Activated naive CD4-positive, alpha-beta T cell treated with anti-CD3 and anti-CD28 coated beads, Interleukin-2, amount 50 U/mL, for 16 hours (primary cell): ENCODE results near the gene GPR156.

Experiments
- DNase-seq: peaks from one replicate; pipeline ENCODE4 v3.0.0-alpha.2; 2020

Gene GPR156

GRCh38 chr3:120192159-120192558 lies 92.9 kb downstream of the GPR156 start:
- no peak for DNase-seq

- no peak for DNase-seq
Observed at GRCh38 chr3:120182613-120183511, 102.2 kb downstream of the GPR156 start.

- no peak for DNase-seq
Observed at GRCh38 chr3:120181632-120182031, 103.4 kb downstream of the GPR156 start.

- DNase-seq: no peak
Observed at GRCh38 chr3:120180731-120181412, 104.2 kb downstream of the GPR156 start.

- no peak for DNase-seq
Observed at GRCh38 chr3:120177707-120178306, 107.2 kb downstream of the GPR156 start.

- no peak for DNase-seq
Observed at GRCh38 chr3:120177151-120177550, 107.9 kb downstream of the GPR156 start.

- no peak for DNase-seq
Observed at GRCh38 chr3:120174811-120175539, 110.0 kb downstream of the GPR156 start.

GRCh38 chr3:120173056-120173675 lies 111.9 kb downstream of the GPR156 start:
- no peak for DNase-seq

GRCh38 chr3:120172070-120172469 lies 113.0 kb downstream of the GPR156 start:
- no peak for DNase-seq

GRCh38 chr3:120171134-120171873 lies 113.7 kb downstream of the GPR156 start:
- DNase-seq: no peak

GRCh38 chr3:120170223-120170622 lies 114.8 kb downstream of the GPR156 start:
- DNase-seq: no peak

GRCh38 chr3:120169407-120169806 lies 115.6 kb downstream of the GPR156 start:
- no peak for DNase-seq

GRCh38 chr3:120168611-120169010 lies 116.4 kb downstream of the GPR156 start:
- no peak for DNase-seq

GRCh38 chr3:120168038-120168437 lies 117.0 kb downstream of the GPR156 start:
- DNase-seq: no peak

GRCh38 chr3:120167488-120167887 lies 117.5 kb downstream of the GPR156 start:
- DNase-seq: no peak

- no peak for DNase-seq
Observed at GRCh38 chr3:120163816-120164215, 121.2 kb downstream of the GPR156 start.

- no peak for DNase-seq
Observed at GRCh38 chr3:120163026-120163425, 122.0 kb downstream of the GPR156 start.

GRCh38 chr3:120162400-120162799 lies 122.6 kb downstream of the GPR156 start:
- no peak for DNase-seq

- DNase-seq: no peak
Observed at GRCh38 chr3:120161902-120162301, 123.1 kb downstream of the GPR156 start.

GRCh38 chr3:120160050-120160449 lies 125.0 kb downstream of the GPR156 start:
- no peak for DNase-seq

- DNase-seq: no peak
Observed at GRCh38 chr3:120157681-120158080, 127.3 kb downstream of the GPR156 start.

GRCh38 chr3:120157113-120157512 lies 127.9 kb downstream of the GPR156 start:
- no peak for DNase-seq
